Measurements from ENCODE around the gene PDCD1LG2.

DNA sequence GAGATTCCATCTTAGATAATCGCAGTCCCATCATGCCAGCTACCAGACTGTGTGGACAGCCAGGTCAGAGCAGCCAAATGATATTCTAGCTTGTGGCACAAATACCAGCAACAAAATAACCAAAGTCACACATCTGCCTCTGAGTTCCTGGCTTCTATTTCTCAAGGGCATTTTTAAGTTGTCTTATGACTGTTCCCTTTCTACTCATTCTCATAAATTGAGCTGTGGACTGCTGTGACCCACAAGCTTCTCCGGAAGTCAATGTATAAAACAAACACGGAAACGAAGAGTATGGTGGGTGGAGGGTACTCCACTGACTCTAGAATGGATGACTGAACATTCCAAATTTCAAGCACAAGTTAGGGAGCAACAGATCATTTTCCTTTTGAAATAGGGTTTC lies 43.9 kb downstream of the PDCD1LG2 start:
- TF ChIP-seq, protein P1, sequence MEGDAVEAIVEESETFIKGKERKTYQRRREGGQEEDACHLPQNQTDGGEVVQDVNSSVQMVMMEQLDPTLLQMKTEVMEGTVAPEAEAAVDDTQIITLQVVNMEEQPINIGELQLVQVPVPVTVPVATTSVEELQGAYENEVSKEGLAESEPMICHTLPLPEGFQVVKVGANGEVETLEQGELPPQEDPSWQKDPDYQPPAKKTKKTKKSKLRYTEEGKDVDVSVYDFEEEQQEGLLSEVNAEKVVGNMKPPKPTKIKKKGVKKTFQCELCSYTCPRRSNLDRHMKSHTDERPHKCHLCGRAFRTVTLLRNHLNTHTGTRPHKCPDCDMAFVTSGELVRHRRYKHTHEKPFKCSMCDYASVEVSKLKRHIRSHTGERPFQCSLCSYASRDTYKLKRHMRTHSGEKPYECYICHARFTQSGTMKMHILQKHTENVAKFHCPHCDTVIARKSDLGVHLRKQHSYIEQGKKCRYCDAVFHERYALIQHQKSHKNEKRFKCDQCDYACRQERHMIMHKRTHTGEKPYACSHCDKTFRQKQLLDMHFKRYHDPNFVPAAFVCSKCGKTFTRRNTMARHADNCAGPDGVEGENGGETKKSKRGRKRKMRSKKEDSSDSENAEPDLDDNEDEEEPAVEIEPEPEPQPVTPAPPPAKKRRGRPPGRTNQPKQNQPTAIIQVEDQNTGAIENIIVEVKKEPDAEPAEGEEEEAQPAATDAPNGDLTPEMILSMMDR (conservative IDR thresholded peaks at IDR 0.05 in 1 of 2, IDR thresholded peaks at IDR 0.05 in 1 of 2; ENCODE audit: extremely low read depth in 1 of 2, insufficient read depth in 1 of 2, low read depth in 1 of 2, low read length in 2 of 2), result no peak
- TF ChIP-seq EZH2 (IDR thresholded peaks at IDR 0.05; ENCODE audit: borderline replicate concordance, low read length), result no peak
